HEK293T (cell line): Measurements from ENCODE around the gene CDH26.

Experiments
- CTCF ChIA-PET: fragments of 350-600 bp; formaldehyde crosslinking; extraction: SDS; loops from one replicate; lab custom pipeline; 2021; ENCODE audit warnings: antibody characterized with exemption, inconsistent platforms; lab: Yijun Ruan, JAX
- POLR2A ChIA-PET: fragments of 350-600 bp; formaldehyde crosslinking; extraction: SDS; loops from one replicate; lab custom pipeline; 2020; ENCODE audit warnings: antibody characterized with exemption, inconsistent platforms; lab: Yijun Ruan, JAX
- DNase-seq: peaks from one replicate; pipeline ENCODE4 v3.0.0; 2012; ENCODE audit warnings: mixed read lengths; ENCODE audit errors: extremely low spot score
- ARNT ChIP-seq: fragments of 450-650 bp; IDR thresholded peaks from 2 replicates; pipeline ENCODE4 v1.6.1; 2017; ENCODE audit warnings: mild to moderate bottlenecking
- BHLHE40 ChIP-seq: fragments of 450-650 bp; IDR thresholded peaks from 2 replicates; pipeline ENCODE4 v1.6.1; 2016; ENCODE audit warnings: mild to moderate bottlenecking, moderate library complexity, borderline replicate concordance
- CTBP1 ChIP-seq: fragments of 450-650 bp; IDR thresholded peaks from 2 replicates; pipeline ENCODE4 v1.6.1; 2016; ENCODE audit warnings: borderline replicate concordance
- ELF4 ChIP-seq: fragments of 450-650 bp; IDR thresholded peaks from 2 replicates; pipeline ENCODE4 v1.6.1; 2017; ENCODE audit warnings: antibody characterized with exemption
- FOXA1 ChIP-seq: fragments of 450-650 bp; IDR thresholded peaks from 2 replicates; pipeline ENCODE4 v1.6.1; 2016; ENCODE audit warnings: mild to moderate bottlenecking
- FOXK2 ChIP-seq: fragments of 450-650 bp; IDR thresholded peaks from 2 replicates; pipeline ENCODE4 v1.6.1; 2016; ENCODE audit warnings: mild to moderate bottlenecking
- FOXM1 ChIP-seq: fragments of 450-650 bp; IDR thresholded peaks from 2 replicates; pipeline ENCODE4 v1.6.1; 2017; ENCODE audit warnings: mild to moderate bottlenecking, borderline replicate concordance
- HDGF ChIP-seq: fragments of 450-650 bp; IDR thresholded peaks from 2 replicates; pipeline ENCODE4 v1.6.1; 2017; ENCODE audit warnings: antibody characterized with exemption, borderline replicate concordance
- L3MBTL2 ChIP-seq: fragments of 450-650 bp; conservative IDR thresholded peaks from 2 replicates; pipeline ENCODE4 v1.6.1; 2016; ENCODE audit warnings: mild to moderate bottlenecking
- LEF1 ChIP-seq: fragments of 450-650 bp; IDR thresholded peaks from 2 replicates; pipeline ENCODE4 v1.6.1; 2017; ENCODE audit warnings: mild to moderate bottlenecking, borderline replicate concordance
- NFRKB ChIP-seq: fragments of 450-650 bp; IDR thresholded peaks from 2 replicates; pipeline ENCODE4 v1.6.1; 2016; ENCODE audit warnings: mild to moderate bottlenecking, moderate library complexity
- PKNOX1 ChIP-seq: fragments of 450-650 bp; IDR thresholded peaks from 2 replicates; pipeline ENCODE4 v1.6.1; 2016
- SP1 ChIP-seq: fragments of 450-650 bp; IDR thresholded peaks from 2 replicates; pipeline ENCODE4 v1.6.1; 2017
- SUZ12 ChIP-seq: fragments of 450-650 bp; IDR thresholded peaks from 2 replicates; pipeline ENCODE4 v1.6.1; 2016; ENCODE audit warnings: mild to moderate bottlenecking
- TARDBP ChIP-seq: fragments of 450-650 bp; IDR thresholded peaks from 2 replicates; pipeline ENCODE4 v1.6.1; 2016
- ZNF384 ChIP-seq: fragments of 450-650 bp; IDR thresholded peaks from 2 replicates; pipeline ENCODE4 v1.6.1; 2016

The CDH26 gene

DNA sequence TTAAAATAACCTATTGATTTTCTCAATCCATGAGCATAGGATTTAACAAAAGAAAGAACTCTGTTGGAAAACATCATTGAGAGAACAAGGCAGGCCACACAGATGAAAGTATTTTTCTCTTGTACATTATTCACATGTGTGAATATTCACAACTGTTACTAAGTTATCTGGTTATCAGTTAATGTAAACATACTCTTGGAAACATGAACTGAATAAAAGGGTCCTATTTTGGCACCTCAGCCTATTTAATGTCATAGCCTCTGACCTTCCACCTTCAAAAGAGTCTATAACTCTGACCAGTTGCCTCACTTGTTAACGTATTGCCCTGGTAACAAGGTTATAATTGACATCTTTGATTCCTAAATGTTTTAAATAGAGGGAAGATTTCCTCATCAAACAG lies 32.9 kb upstream of the CDH26 start:
- ChIA-PET CTCF (interaction anchor here (1.0 kb wide), 1 partner anchor 9 kb away, joined by 5 read pairs; the partner anchor contains the start of gene SYCP2), POLR2A (interaction anchor here (2.7 kb wide), 1 partner anchor 14 kb away, joined by 19 read pairs; the partner anchor contains the start of genes FAM217B and PPP1R3D)
- TF ChIP-seq CTBP1 (no peak), HDGF (no peak), ELF4 (no peak), BHLHE40 (no peak), SP1 (no peak), ZNF384 (no peak), NFRKB (no peak), L3MBTL2 (no peak), FOXK2 (no peak), SUZ12 (no peak), FOXM1 (no peak), TARDBP (no peak)
- DNase-seq, result no peak

DNA sequence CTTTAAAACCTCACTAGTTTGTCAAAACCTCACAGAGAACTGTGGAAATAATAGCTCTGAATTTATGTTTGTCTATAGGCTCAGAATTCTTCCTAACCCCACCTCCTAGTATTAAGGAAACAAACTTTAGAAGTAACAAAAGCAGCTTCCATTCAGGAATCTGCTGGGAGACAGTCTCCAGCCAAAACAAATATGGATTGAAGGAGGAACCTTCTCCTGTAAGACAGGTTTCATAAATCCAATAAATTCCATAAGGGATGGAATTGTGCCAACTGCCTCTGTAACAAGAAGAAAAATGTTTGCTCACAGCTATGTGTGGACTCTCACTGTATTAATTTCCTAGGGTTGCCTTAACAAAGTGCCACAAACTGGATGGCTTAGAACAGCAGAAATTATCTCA lies 32.3 kb upstream of the CDH26 start:
- no peak for TF ChIP-seq BHLHE40
- TF ChIP-seq HDGF, result no peak
- TF ChIP-seq ARNT, result no peak
- no peak for TF ChIP-seq ELF4
- no peak for TF ChIP-seq CTBP1
- TF ChIP-seq NFRKB, result no peak
- TF ChIP-seq ZNF384, result no peak
- no peak for TF ChIP-seq SUZ12
- TF ChIP-seq FOXM1, result no peak
- no peak for DNase-seq
- ChIA-PET CTCF (interaction anchor here (1.0 kb wide), 1 partner anchor 8 kb away, joined by 5 read pairs; the partner anchor contains the start of gene SYCP2), POLR2A (interaction anchor here (2.7 kb wide), 1 partner anchor 14 kb away, joined by 19 read pairs; the partner anchor contains the start of genes FAM217B and PPP1R3D)

DNA sequence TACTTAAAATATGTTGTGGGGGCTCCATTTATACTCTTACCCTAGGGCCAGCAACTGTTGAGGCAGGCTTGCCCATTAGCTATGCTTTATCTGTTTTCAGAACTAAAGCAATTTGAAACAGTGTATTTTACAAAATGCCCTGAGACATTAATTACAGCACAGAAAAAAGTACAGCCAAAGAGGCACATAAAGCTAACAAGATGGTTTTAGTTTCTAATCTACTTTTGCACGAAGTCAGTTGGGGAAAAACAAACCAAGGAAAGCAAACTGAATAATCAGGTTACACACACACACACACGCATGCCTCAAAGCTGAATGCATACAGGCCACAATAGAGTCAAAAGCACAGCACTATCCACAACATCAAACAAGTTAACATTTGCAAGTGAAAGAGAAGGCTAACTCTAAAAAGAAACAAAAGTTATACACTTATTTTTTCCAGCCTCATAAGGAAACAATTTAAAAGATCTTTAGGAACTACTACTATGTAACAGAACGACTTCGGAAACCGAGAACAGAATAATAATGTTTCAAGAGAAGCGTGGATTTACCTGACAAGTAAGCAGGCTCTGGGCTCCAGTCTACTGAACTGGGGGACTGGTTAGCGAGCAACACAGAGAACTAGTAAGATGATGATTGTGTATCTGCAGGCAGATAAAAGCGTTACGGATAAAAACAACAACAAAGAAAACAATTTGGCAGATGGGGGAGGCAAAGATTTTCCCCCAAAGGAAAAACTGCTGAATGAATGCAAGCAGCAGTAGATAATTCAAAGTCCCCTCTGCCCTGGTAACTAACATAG lies 26.5 kb upstream of the CDH26 start:
- TF ChIP-seq FOXK2 (no peak), TARDBP (no peak), LEF1 (no peak), HDGF (no peak), CTBP1 (no peak), L3MBTL2 (no peak), PKNOX1 (no peak), SP1 (no peak), ELF4 (no peak), SUZ12 (no peak), ZNF384 (no peak), BHLHE40 (no peak), FOXM1 (no peak), NFRKB (no peak), FOXA1 (no peak), ARNT (no peak)
- ChIA-PET CTCF (no interaction called here), POLR2A (interaction anchor here (2.3 kb wide), 1 partner anchor 9 kb away, joined by 16 read pairs; the partner anchor contains the start of genes FAM217B and PPP1R3D)
- no peak for DNase-seq

DNA sequence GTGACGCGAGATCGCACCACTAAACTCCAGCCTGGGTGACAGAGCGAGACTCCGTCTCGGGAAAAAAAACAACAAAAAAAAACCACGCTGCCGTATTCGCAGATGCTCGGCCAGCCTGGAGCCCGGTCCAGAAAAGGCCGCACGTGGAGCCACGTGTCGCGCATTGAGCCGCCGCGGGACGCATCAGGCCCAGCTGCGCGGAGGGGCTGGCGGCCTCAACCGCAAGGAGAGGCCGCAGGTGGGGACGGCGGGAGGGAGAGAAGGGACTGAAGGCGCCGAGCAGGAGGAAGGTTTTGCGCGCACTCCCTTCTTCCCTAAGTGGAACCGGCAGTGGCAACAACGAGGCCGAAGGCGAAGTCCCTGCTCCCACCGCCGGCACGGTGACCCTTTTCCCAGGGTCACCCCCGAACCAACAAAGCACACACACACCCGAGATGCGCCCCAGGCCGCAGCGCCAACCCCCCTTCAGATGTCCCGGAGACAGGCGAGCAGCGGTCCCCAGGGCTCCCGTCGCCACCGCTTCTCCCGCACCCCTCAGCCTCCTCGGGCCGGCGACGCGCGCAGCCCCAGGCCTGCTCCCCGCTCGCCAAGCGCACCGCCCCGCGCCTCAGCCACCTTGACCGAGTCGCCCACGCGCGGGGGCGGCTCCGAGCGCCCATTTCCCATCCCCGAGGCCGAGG lies 25.5 kb upstream of the CDH26 start:
- ChIA-PET POLR2A (interaction anchor here (2.3 kb wide), 1 partner anchor 8 kb away, joined by 16 read pairs; the partner anchor contains the start of genes FAM217B and PPP1R3D), CTCF (no interaction called here)
- TF ChIP-seq L3MBTL2, result no peak
- no peak for TF ChIP-seq ELF4
- no peak for TF ChIP-seq SP1
- TF ChIP-seq ZNF384, result no peak
- no peak for TF ChIP-seq NFRKB
- no peak for TF ChIP-seq CTBP1
- no peak for TF ChIP-seq PKNOX1
- no peak for TF ChIP-seq FOXM1
- TF ChIP-seq SUZ12, result no peak
- TF ChIP-seq TARDBP, result no peak
- no peak for TF ChIP-seq HDGF
- TF ChIP-seq LEF1, result no peak
- DNase-seq, result no peak

GRCh38 chr20:59933296-59933848 lies 24.9 kb upstream of the CDH26 start, which contains the start of gene SYCP2:
Gene SYCP2, minus strand, starts transcription at chr20:59933637. Its CDS starts 11,224 bp downstream, at chr20:59922413.
- ChIA-PET POLR2A (no interaction called here), CTCF (interaction anchor here (1.1 to 1.5 kb wide), 3 partner anchors 8 to 21 kb away, joined by 3 to 5 read pairs (median 3); no protein-coding TSS in a partner anchor)
- DNase-seq, result no peak
- TF ChIP-seq LEF1 (no peak), ZNF384 (no peak), L3MBTL2 (no peak), HDGF (no peak), ELF4 (no peak), FOXM1 (no peak), SUZ12 (no peak), TARDBP (no peak), FOXK2 (no peak), NFRKB (no peak), BHLHE40 (no peak)
